OCI-LY1 (cell line): ENCODE measurements around the gene MTHFSD.

Experiments used
- H2AFZ ChIP-seq: fragments of 200-600 bp; sonication (generic), shearing (Covaris generic); 2 replicates; pipeline ENCODE4 v1.6.0; 2014; ENCODE audit warnings: antibody characterized with exemption, mild to moderate bottlenecking, low read length
- H3F3A ChIP-seq: fragments of 200-600 bp; sonication (generic), shearing (Covaris generic); 2 replicates; pipeline ENCODE4 v1.6.0; 2014; ENCODE audit warnings: mild to moderate bottlenecking, antibody characterized with exemption, low read length, moderate library complexity; ENCODE audit not compliant: insufficient read depth
- H3K27ac ChIP-seq: fragments of 200-600 bp; sonication (generic); 2 replicates; pipeline ENCODE4 v1.5.1; 2014; ENCODE audit warnings: low read length, mixed run types, mild to moderate bottlenecking, low read depth; ENCODE audit not compliant: poor library complexity, severe bottlenecking
- H3K27me3 ChIP-seq: fragments of 200-600 bp; sonication (generic); 2 replicates; pipeline ENCODE4 v1.6.0; 2014; ENCODE audit warnings: antibody characterized with exemption, mild to moderate bottlenecking, low read length, moderate library complexity; ENCODE audit not compliant: insufficient read depth
- H3K36me3 ChIP-seq: fragments of 200-600 bp; sonication (generic); 2 replicates; pipeline ENCODE4 v1.6.1; 2014; ENCODE audit warnings: mild to moderate bottlenecking, antibody characterized with exemption, low read length, moderate library complexity, mixed read lengths; ENCODE audit not compliant: insufficient read depth
- H3K4me1 ChIP-seq: fragments of 200-600 bp; sonication (generic); 2 replicates; pipeline ENCODE4 v1.5.1; 2014; ENCODE audit warnings: mild to moderate bottlenecking, low read length, moderate library complexity; ENCODE audit not compliant: insufficient read depth, severe bottlenecking
- H3K4me2 ChIP-seq: fragments of 200-600 bp; sonication (generic), shearing (Covaris generic); 2 replicates; pipeline ENCODE4 v1.6.1; 2014; ENCODE audit warnings: low read length
- H3K4me3 ChIP-seq: fragments of 200-600 bp; sonication (generic); 2 replicates; pipeline ENCODE4 v1.5.1; 2014; ENCODE audit warnings: low read length, low read depth, mild to moderate bottlenecking, mixed read lengths; ENCODE audit not compliant: poor library complexity, severe bottlenecking
- H3K79me2 ChIP-seq: fragments of 200-600 bp; shearing (Covaris generic); 2 replicates; pipeline ENCODE4 v1.6.1; 2016; ENCODE audit warnings: mixed run types, low read length, mixed read lengths; ENCODE audit not compliant: insufficient read depth
- H3K9ac ChIP-seq: fragments of 200-600 bp; sonication (generic), shearing (Covaris generic); 2 replicates; pipeline ENCODE4 v1.6.1; 2014; ENCODE audit warnings: mild to moderate bottlenecking, low read length, mixed read lengths
- H3K9me2 ChIP-seq: fragments of 200-600 bp; sonication (generic), shearing (Covaris generic); 2 replicates; pipeline ENCODE4 v1.6.1; 2014; ENCODE audit warnings: low read depth, mild to moderate bottlenecking, low read length, mixed read lengths
- H3K9me3 ChIP-seq: fragments of 200-600 bp; shearing (Covaris generic); 2 replicates; pipeline ENCODE4 v1.6.1; 2014; ENCODE audit warnings: low read length, mixed read lengths
- H4K20me1 ChIP-seq: fragments of 200-600 bp; sonication (generic), shearing (Covaris generic); 2 replicates; pipeline ENCODE4 v1.6.0; 2016; ENCODE audit warnings: mild to moderate bottlenecking, low read length; ENCODE audit not compliant: insufficient read depth
- EZH2 ChIP-seq: fragments of 200-600 bp; sonication (generic), shearing (Covaris generic); IDR thresholded peaks from 2 replicates; pipeline ENCODE4 v1.8.0; 2017; ENCODE audit warnings: borderline replicate concordance, mixed run types, mild to moderate bottlenecking, antibody characterized with exemption, low read length, moderate library complexity, mixed read lengths
- TF ChIP-seq, protein P1 (sequence below): fragments of 200-600 bp; sonication (generic), shearing (Covaris generic); IDR thresholded peaks from 2 replicates; pipeline ENCODE4 v1.5.1; 2017; ENCODE audit warnings: mild to moderate bottlenecking, antibody characterized with exemption, low read length, moderate library complexity, mixed read lengths

MTHFSD gene

DNA sequence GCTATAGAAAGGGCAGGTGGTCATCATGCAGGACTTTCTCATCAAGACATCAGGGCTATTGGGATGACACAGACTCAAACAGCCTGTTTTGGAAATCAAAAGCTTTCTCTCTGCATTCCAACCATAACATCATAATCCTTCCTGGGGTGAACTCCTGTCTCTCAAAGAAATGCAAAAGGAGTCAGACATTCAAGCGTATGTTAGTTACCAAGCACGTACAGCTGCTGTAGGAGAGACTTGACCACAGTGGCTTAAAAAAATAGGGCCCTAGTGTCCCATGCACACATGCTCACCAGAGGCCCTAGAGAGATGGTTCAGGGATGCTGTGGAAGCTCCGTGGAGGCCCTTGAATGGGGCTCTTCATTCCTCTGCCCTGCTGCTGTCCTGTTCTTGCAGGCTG, 69.3 kb downstream of the MTHFSD start:
- Histone ChIP-seq H3K4me1 (no peaks in the 10 kb centered on the region), H3K4me2 (no peak overlapping the region), H3K27ac (no peak overlapping the region)

DNA sequence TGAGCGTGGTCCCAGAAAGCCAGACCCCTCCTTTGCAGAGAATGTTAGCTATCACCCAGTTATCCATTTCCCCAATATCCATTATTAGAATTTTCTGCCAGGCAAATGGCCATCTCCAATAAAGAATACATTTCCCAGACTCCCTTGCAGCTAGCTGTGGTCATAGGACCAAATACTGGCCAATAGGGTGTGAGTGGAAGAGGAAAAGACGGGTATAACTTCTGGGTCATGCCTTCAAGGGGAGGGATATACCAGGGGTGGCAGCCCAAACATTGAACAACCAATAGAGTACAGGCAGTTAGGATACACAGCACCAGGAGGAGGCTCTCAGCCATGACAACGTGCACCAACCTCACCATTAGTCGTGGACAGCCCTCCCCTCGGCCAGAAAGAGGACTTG, 70.8 kb downstream of the MTHFSD start:
- Histone ChIP-seq H3K9me2 (no peaks in the 10 kb centered on the region), H3K4me3 (no peak overlapping the region), H3K79me2 (no peaks in the 10 kb centered on the region), H3K4me1 (no peaks in the 10 kb centered on the region), H3K27ac (no peak overlapping the region), H2AFZ (no peak overlapping the region), H3K36me3 (no peaks in the 10 kb centered on the region), H3F3A (no peaks in the 10 kb centered on the region), H3K27me3 (no peaks in the 10 kb centered on the region; the same call in 1 of the 2 replicates), H4K20me1 (no peaks in the 10 kb centered on the region), H3K9me3 (no peaks in the 10 kb centered on the region), H3K4me2 (no peak overlapping the region), H3K9ac (no peak overlapping the region)
- TF ChIP-seq, protein P1, sequence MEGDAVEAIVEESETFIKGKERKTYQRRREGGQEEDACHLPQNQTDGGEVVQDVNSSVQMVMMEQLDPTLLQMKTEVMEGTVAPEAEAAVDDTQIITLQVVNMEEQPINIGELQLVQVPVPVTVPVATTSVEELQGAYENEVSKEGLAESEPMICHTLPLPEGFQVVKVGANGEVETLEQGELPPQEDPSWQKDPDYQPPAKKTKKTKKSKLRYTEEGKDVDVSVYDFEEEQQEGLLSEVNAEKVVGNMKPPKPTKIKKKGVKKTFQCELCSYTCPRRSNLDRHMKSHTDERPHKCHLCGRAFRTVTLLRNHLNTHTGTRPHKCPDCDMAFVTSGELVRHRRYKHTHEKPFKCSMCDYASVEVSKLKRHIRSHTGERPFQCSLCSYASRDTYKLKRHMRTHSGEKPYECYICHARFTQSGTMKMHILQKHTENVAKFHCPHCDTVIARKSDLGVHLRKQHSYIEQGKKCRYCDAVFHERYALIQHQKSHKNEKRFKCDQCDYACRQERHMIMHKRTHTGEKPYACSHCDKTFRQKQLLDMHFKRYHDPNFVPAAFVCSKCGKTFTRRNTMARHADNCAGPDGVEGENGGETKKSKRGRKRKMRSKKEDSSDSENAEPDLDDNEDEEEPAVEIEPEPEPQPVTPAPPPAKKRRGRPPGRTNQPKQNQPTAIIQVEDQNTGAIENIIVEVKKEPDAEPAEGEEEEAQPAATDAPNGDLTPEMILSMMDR, result no peak
- no peak for TF ChIP-seq EZH2

More for the DNA sequence above, 69.3 kb downstream of the MTHFSD start:
- Histone ChIP-seq H3K9me2 (no peaks in the 10 kb centered on the region), H2AFZ (no peak overlapping the region), H3K36me3 (no peaks in the 10 kb centered on the region), H3K9me3 (no peaks in the 10 kb centered on the region), H4K20me1 (no peaks in the 10 kb centered on the region), H3K79me2 (no peaks in the 10 kb centered on the region), H3K4me3 (no peak overlapping the region), H3K27me3 (no peaks in the 10 kb centered on the region; the same call in 1 of the 2 replicates), H3F3A (no peaks in the 10 kb centered on the region), H3K9ac (no peak overlapping the region)
- TF ChIP-seq EZH2, result no peak
- TF ChIP-seq, protein P1, result no peak

DNA sequence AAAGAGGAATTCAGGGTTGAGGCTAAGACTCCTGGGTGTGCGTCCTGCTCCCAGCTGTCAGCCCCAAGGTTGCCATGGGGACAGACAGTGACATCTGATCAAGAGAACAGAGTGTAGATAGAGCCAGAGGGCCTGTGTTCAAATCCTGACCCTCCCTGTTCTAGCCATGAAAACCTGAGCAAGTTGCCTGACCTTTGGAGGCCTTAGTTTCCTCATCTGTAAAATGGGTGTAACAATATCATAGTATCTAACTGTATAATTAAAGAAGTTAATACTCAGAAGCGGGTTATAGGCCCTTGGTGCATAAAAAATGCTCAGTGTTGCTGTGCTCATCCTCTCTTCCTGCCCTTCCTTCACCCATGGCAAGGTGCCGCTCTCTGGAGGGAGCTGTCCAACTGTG, 73.4 kb downstream of the MTHFSD start:
- Histone ChIP-seq H4K20me1 (no peaks in the 10 kb centered on the region), H3K27ac (no peak overlapping the region), H3K9me2 (no peaks in the 10 kb centered on the region), H2AFZ (no peak overlapping the region), H3K9me3 (no peaks in the 10 kb centered on the region), H3K27me3 (peaks cover 4% of the 10 kb centered on the region; the same call in 1 of the 2 replicates), H3K4me2 (no peak overlapping the region), H3K4me3 (no peak overlapping the region), H3K79me2 (no peaks in the 10 kb centered on the region), H3K9ac (no peak overlapping the region), H3K4me1 (no peaks in the 10 kb centered on the region), H3K36me3 (no peaks in the 10 kb centered on the region), H3F3A (no peaks in the 10 kb centered on the region)
- TF ChIP-seq EZH2, result no peak
- TF ChIP-seq, protein P1, result no peak
